HG03354 (cell line): ENCODE data around the gene ADAMTS17.
"Not testable (repeated sequence)": the region's sequence is repeated elsewhere in the genome, so short reads cannot be mapped to it uniquely, and the experiment has no call there.

Experiments used
- ATAC-seq: cut with Tn5 transposase; IDR thresholded peaks from one replicate; pipeline ENCODE4 v1.9.1; 2021; ENCODE audit warnings: mild to moderate bottlenecking; ENCODE audit not compliant: unreplicated experiment, poor library complexity, severe bottlenecking

The ADAMTS17 gene

GRCh38 chr15:100075229-100075628 is 266.5 kb downstream of the ADAMTS17 start:
- no peak for ATAC-seq

- no peak for ATAC-seq
Measured at GRCh38 chr15:100073982-100074381, 267.8 kb downstream of the ADAMTS17 start.

- ATAC-seq = not testable (repeated sequence)
Measured at GRCh38 chr15:100066521-100067280, 275.1 kb downstream of the ADAMTS17 start.

- ATAC-seq = no peak
Measured at GRCh38 chr15:100061944-100062343, 279.8 kb downstream of the ADAMTS17 start.

- no peak for ATAC-seq
Measured at GRCh38 chr15:100060276-100060926, 281.4 kb downstream of the ADAMTS17 start.

- no peak for ATAC-seq
Measured at GRCh38 chr15:100059521-100059920, 282.3 kb downstream of the ADAMTS17 start.

GRCh38 chr15:100059094-100059493 is 282.7 kb downstream of the ADAMTS17 start:
- no peak for ATAC-seq

- no peak for ATAC-seq
Measured at GRCh38 chr15:100058458-100058857, 283.3 kb downstream of the ADAMTS17 start.

- no peak for ATAC-seq
Measured at GRCh38 chr15:100057281-100057680, 284.5 kb downstream of the ADAMTS17 start.

- ATAC-seq = no peak
Measured at GRCh38 chr15:100056411-100057072, 285.2 kb downstream of the ADAMTS17 start.

- no peak for ATAC-seq
Measured at GRCh38 chr15:100055821-100056220, 286.0 kb downstream of the ADAMTS17 start.

GRCh38 chr15:100054539-100054938 is 287.2 kb downstream of the ADAMTS17 start:
- ATAC-seq = no peak

GRCh38 chr15:100053474-100054121 is 288.2 kb downstream of the ADAMTS17 start:
- no peak for ATAC-seq

GRCh38 chr15:100052716-100053473 is 288.9 kb downstream of the ADAMTS17 start:
- no peak for ATAC-seq

- ATAC-seq = no peak
Measured at GRCh38 chr15:100050877-100051786, 290.6 kb downstream of the ADAMTS17 start.

- ATAC-seq = no peak
Measured at GRCh38 chr15:100049936-100050876, 291.6 kb downstream of the ADAMTS17 start.

GRCh38 chr15:100049483-100049882 is 292.3 kb downstream of the ADAMTS17 start:
- ATAC-seq = no peak

GRCh38 chr15:100048736-100049135 is 293.0 kb downstream of the ADAMTS17 start:
- ATAC-seq = no peak
